Suprapubic skin (tissue), 3 donors: ENCODE measurements around the gene NR3C2.

Experiments
- POLR2A ChIP-seq, 2 donors: fragments of 450-650 bp; IDR thresholded peaks; one replicate each; pipeline ENCODE4 v1.6.1; 2017; ENCODE audit warnings: antibody characterized with exemption in 2 of 2, mild to moderate bottlenecking in 2 of 2, moderate library complexity in 2 of 2
- TF ChIP-seq, protein P1 (sequence below), 2 donors: fragments of 200-600 bp in 1 of 2; fragments of 450-650 bp in 1 of 2; sonication (generic) in 1 of 2; IDR thresholded peaks; one replicate each; pipeline ENCODE4 v1.5.1; 2016 to 2019; ENCODE audit warnings: antibody characterized with exemption in 2 of 2, mild to moderate bottlenecking in 1 of 2, moderate library complexity in 1 of 2

DNA sequence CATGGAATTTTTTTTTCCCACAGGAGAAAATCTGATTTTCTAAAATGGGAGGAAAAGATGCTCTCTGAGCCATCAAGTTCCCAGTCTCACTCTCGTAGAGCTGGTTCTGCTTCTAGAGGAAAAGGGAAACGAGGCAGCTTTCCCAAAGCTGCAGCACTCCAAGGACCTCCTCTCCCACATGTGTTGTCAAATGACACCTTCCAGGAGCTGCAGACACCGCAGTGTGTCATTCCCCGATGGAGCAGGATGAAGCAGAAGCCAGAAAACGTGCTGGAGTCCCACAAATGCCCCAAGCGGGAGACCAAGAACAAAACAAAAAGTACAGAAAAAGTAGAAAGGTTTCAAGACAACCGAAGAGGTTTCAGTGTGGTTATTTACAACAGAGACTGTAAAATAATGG is 362.3 kb downstream of the NR3C2 start:
- no peak for TF ChIP-seq POLR2A (IDR thresholded peaks at IDR 0.05)
- TF ChIP-seq, protein P1, sequence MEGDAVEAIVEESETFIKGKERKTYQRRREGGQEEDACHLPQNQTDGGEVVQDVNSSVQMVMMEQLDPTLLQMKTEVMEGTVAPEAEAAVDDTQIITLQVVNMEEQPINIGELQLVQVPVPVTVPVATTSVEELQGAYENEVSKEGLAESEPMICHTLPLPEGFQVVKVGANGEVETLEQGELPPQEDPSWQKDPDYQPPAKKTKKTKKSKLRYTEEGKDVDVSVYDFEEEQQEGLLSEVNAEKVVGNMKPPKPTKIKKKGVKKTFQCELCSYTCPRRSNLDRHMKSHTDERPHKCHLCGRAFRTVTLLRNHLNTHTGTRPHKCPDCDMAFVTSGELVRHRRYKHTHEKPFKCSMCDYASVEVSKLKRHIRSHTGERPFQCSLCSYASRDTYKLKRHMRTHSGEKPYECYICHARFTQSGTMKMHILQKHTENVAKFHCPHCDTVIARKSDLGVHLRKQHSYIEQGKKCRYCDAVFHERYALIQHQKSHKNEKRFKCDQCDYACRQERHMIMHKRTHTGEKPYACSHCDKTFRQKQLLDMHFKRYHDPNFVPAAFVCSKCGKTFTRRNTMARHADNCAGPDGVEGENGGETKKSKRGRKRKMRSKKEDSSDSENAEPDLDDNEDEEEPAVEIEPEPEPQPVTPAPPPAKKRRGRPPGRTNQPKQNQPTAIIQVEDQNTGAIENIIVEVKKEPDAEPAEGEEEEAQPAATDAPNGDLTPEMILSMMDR (IDR thresholded peaks at IDR 0.05), result no peak
